SJSA1 (cell line): ENCODE measurements around the gene NR2F1-AS1. TPM values are rescaled to one million over a fixed set of nuclear protein-coding genes. Genes with fewer than 3 reads are reported as not detected.

ENCODE experiments used
- DNase-seq, 2 experiments: peaks; one replicate each; pipeline ENCODE4 v3.0.0-alpha.2; 2015 to 2020; ENCODE audit warnings: low spot score in 2 of 2, low read depth in 1 of 2
- H3K27ac ChIP-seq: fragments of 250-450 bp; sonication (Bioruptor Pico); 2 replicates; pipeline ENCODE4 v1.5.1; 2020; ENCODE audit warnings: mild to moderate bottlenecking, moderate library complexity
- H3K27me3 ChIP-seq: fragments of 250-450 bp; sonication (Bioruptor Pico); replicated peaks from 2 replicates; pipeline ENCODE4 v1.5.1; 2020; ENCODE audit warnings: mild to moderate bottlenecking, moderate library complexity
- H3K36me3 ChIP-seq: fragments of 250-450 bp; sonication (Bioruptor Pico); 2 replicates; pipeline ENCODE4 v1.5.1; 2020; ENCODE audit warnings: mild to moderate bottlenecking
- H3K4me1 ChIP-seq: fragments of 250-450 bp; sonication (Bioruptor Pico); replicated peaks from 2 replicates; pipeline ENCODE4 v1.6.1; 2021; ENCODE audit warnings: mild to moderate bottlenecking
- H3K4me3 ChIP-seq: fragments of 250-450 bp; sonication (Bioruptor Pico); 2 replicates; pipeline ENCODE4 v1.5.1; 2020; ENCODE audit warnings: mild to moderate bottlenecking
- H3K9me3 ChIP-seq: fragments of 250-450 bp; sonication (Bioruptor Pico); replicated peaks from 2 replicates; pipeline ENCODE4 v1.5.1; 2020; ENCODE audit warnings: mild to moderate bottlenecking
- total RNA-seq: library from RNA; depleted of rRNA; stranded (reverse); fragments of >200 nt; shearing (Covaris generic); gene quantifications from 2 replicates; pipeline ENCODE4 v1.2.3, GENCODE V29; 2014

The NR2F1-AS1 gene
- total RNA-seq, 1 experiment from 2014 or later = 9.2 TPM

GRCh38 chr5:93417490-93417889, 163.5 kb downstream of the NR2F1-AS1 start:
- Histone ChIP-seq H3K4me1 (no peaks in the 10 kb centered on the region), H3K9me3 (no peaks in the 10 kb centered on the region), H3K27me3 (no peaks in the 10 kb centered on the region), H3K36me3 (no peaks in the 10 kb centered on the region), H3K4me3 (no peak overlapping the region), H3K27ac (no peak overlapping the region)
- DNase-seq = no peak

GRCh38 chr5:93415819-93416218, 165.2 kb downstream of the NR2F1-AS1 start:
- Histone ChIP-seq H3K27ac (no peak overlapping the region), H3K27me3 (no peaks in the 10 kb centered on the region), H3K36me3 (no peaks in the 10 kb centered on the region), H3K4me1 (no peaks in the 10 kb centered on the region), H3K9me3 (no peaks in the 10 kb centered on the region), H3K4me3 (no peak overlapping the region)
- no peak for DNase-seq

DNA sequence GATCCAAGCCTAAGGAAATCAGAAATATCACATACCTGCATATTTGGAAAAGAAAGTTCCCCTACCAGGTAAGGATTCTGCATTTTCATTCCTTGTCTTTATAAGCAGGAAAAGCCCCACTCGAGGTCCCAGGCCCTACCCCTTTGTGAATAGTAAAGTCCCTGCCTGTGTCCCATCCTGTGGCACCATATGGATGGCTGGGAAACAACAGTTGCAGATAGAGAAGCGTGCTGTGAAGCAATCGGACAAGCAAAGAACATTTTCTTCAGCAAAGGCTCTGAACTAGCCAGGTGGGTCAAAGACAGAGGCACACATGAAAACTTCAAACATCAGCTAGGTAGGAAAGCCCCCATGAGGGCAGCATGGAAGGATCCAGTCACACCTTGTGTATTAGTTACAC, 169.3 kb downstream of the NR2F1-AS1 start:
- Histone ChIP-seq H3K4me1 (peaks cover 8% of the 10 kb centered on the region), H3K36me3 (no peaks in the 10 kb centered on the region), H3K9me3 (no peaks in the 10 kb centered on the region), H3K27me3 (no peaks in the 10 kb centered on the region), H3K4me3 (no peak overlapping the region), H3K27ac (no peak overlapping the region)
- no peak for DNase-seq

GRCh38 chr5:93409691-93410090, 171.3 kb downstream of the NR2F1-AS1 start:
- Histone ChIP-seq H3K4me3 (no peak overlapping the region), H3K36me3 (no peaks in the 10 kb centered on the region), H3K4me1 (peaks cover 8% of the 10 kb centered on the region), H3K27ac (no peak overlapping the region), H3K27me3 (no peaks in the 10 kb centered on the region), H3K9me3 (no peaks in the 10 kb centered on the region)
- no peak for DNase-seq

DNA sequence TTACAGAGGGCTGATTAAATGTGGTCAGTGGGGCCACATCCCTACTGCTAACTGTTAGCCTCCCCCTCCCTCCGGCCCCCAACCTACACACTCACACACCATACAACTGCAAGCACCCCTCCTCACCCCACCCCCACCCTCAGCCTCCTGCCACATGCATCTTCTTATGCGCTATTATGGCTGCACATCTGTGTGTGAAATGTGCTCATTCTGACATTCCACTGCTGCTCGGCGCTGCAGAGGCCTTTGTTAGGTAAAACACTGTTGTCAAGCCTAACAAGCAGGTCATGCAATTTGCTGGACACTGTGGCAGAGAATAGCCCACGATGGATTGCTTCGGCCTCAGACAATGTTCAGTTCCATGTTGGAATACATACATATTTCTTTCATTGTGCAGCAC, 173.6 kb downstream of the NR2F1-AS1 start:
- Histone ChIP-seq H3K36me3 (no peaks in the 10 kb centered on the region), H3K9me3 (no peaks in the 10 kb centered on the region), H3K27me3 (no peaks in the 10 kb centered on the region; the same call in 1 of the 2 replicates), H3K4me1 (peaks cover 8% of the 10 kb centered on the region), H3K4me3 (no peak overlapping the region), H3K27ac (no peak overlapping the region)
- DNase-seq = peak in 1 of 2 experiments; percentile 1

DNA sequence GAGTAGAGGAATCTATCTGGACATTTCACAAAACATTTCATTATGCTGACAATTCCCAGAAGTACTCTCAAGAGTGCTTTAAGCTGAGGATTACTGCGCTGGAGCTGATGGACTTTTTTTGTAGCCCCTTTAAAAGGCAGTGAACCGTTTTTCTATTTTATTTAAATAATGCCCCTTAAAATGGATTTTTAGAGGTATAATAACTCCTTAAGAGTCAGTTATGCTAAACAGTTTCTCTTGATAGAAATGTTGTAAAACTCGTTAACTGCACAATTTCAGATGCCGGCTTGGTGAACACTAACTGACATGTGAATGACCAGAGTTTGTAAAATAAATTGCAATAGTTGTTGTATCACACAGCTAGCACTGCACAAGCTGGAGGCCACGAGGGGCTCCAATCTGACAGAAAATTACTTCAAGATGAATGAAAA, 174.0 kb downstream of the NR2F1-AS1 start:
- Histone ChIP-seq H3K4me1 (peaks cover 8% of the 10 kb centered on the region), H3K9me3 (no peaks in the 10 kb centered on the region), H3K4me3 (no peak overlapping the region), H3K27me3 (no peaks in the 10 kb centered on the region; the same call in 1 of the 2 replicates), H3K36me3 (no peaks in the 10 kb centered on the region), H3K27ac (no peak overlapping the region)
- peak in 1 of 2 experiments; percentile 4 for DNase-seq

DNA sequence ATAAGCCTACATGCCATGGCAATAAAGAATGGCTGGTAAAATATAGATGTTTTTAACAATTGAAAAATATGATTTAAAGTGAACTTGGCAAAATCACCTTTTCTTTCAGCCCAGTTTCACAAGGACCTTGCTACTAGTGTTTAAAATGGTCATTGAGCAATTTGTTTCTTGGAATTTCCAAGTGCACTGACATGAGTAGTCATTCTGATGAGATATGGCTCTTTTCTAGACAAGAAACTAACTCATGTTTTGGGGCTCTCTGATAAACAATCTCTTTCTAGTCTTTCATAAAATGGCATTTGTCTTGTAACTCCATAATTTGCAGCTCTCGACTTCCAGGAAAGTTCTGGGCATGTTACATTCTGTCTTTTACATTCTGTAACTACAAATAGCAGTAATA, 176.8 kb downstream of the NR2F1-AS1 start:
- H3K4me3 ChIP-seq = no peak overlapping the region
- no peak for DNase-seq
- H3K27ac ChIP-seq = no peak overlapping the region
- H3K36me3 ChIP-seq = no peaks in the 10 kb centered on the region
- no peaks in the 10 kb centered on the region for H3K9me3 ChIP-seq
- H3K27me3 ChIP-seq = no peaks in the 10 kb centered on the region; the same call in 1 of the 2 replicates
- H3K4me1 ChIP-seq = peaks cover 8% of the 10 kb centered on the region

GRCh38 chr5:93403141-93403928, 177.7 kb downstream of the NR2F1-AS1 start:
- Histone ChIP-seq H3K4me3 (no peak overlapping the region), H3K9me3 (no peaks in the 10 kb centered on the region), H3K4me1 (peaks cover 8% of the 10 kb centered on the region), H3K27me3 (no peaks in the 10 kb centered on the region; the same call in 1 of the 2 replicates), H3K36me3 (no peaks in the 10 kb centered on the region), H3K27ac (no peak overlapping the region)
- DNase-seq = no peak

DNA sequence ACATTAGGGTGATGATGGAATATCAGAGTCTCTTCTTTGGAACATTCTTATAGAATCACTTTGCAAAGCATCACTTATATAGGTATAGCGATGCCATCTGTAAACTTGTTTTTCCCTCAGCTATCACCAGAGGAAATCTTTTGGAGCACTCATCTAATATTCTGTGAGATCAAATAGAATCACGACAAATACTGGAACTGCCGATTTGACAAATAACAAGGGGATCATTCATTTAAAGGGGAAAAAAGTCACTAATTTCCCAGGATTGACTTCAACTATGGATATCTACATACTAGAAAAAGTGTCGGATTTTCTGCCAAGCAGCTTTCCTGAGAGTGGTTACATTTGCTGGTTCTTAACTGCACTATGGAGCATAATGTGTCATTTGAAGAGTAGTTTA, 178.6 kb downstream of the NR2F1-AS1 start:
- H3K4me1 ChIP-seq = 0 out of 2 replicates have a peak, but pooled peaks cover 5% of the 10 kb centered on the region
- H3K27ac ChIP-seq = no peak overlapping the region
- no peaks in the 10 kb centered on the region for H3K9me3 ChIP-seq
- no peak overlapping the region for H3K4me3 ChIP-seq
- no peaks in the 10 kb centered on the region; the same call in 1 of the 2 replicates for H3K27me3 ChIP-seq
- H3K36me3 ChIP-seq = no peaks in the 10 kb centered on the region
- DNase-seq = no peak

DNA sequence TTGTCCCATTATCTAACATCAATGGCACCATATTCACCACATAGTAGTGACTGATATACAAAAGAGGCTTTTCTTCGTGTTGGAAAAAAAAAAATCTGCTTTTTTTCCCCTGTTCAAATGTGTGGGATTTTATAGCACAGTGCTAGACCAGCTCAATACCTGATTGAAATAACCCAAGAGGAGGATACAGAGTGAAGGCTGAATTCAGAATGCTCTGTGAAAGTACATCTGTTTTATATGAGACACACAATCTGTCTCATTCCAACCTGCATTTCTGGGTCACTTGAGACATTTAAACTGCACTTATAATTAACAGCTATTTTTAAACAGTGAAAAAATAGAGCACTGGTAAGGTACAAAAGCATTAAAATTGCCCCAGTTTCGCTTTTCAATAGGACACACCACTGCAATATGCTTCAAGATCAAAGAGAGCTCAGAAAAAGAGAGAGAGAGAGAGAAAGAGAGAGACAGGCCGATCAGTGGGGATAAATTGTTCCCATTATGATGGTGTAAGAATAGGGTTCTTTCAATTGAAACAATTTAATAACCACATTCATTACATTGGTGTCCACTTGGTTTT, 179.3 kb downstream of the NR2F1-AS1 start:
- no peaks in the 10 kb centered on the region; the same call in 1 of the 2 replicates for H3K27me3 ChIP-seq
- no peaks in the 10 kb centered on the region for H3K9me3 ChIP-seq
- no peak overlapping the region for H3K27ac ChIP-seq
- H3K4me1 ChIP-seq = no peaks in the 10 kb centered on the region
- no peaks in the 10 kb centered on the region for H3K36me3 ChIP-seq
- DNase-seq = no peak
- no peak overlapping the region for H3K4me3 ChIP-seq

DNA sequence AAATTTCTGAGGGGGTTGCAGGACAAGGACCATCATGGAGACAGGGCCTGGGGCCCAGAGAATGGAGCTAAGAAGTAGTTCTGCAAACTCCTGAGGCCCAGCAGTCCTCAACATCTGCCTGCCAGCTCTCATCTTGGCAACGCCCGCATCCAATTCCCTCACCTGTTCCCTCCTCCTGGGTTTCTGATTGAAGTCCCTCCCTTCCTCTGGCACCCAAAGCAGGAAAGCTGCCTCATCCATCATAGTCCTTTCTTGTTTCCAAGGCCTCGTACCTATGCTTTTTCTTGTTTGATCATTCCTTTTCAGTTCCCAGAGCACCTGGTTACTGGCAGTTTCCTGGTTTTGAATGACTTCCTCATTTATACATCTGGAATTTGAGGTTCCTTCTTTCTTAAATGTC, 181.3 kb downstream of the NR2F1-AS1 start:
- Histone ChIP-seq H3K27me3 (no peaks in the 10 kb centered on the region; the same call in 1 of the 2 replicates), H3K4me3 (no peak overlapping the region), H3K4me1 (no peaks in the 10 kb centered on the region), H3K9me3 (no peaks in the 10 kb centered on the region), H3K36me3 (no peaks in the 10 kb centered on the region), H3K27ac (no peak overlapping the region)
- no peak for DNase-seq

- no peaks in the 10 kb centered on the region for H3K9me3 ChIP-seq
- no peak overlapping the region for H3K4me3 ChIP-seq
- H3K27me3 ChIP-seq = no peaks in the 10 kb centered on the region
- no peaks in the 10 kb centered on the region for H3K4me1 ChIP-seq
- DNase-seq = no peak
- no peaks in the 10 kb centered on the region for H3K36me3 ChIP-seq
- H3K27ac ChIP-seq = no peak overlapping the region
Observed at GRCh38 chr5:93395971-93396379, 185.0 kb downstream of the NR2F1-AS1 start.

DNA sequence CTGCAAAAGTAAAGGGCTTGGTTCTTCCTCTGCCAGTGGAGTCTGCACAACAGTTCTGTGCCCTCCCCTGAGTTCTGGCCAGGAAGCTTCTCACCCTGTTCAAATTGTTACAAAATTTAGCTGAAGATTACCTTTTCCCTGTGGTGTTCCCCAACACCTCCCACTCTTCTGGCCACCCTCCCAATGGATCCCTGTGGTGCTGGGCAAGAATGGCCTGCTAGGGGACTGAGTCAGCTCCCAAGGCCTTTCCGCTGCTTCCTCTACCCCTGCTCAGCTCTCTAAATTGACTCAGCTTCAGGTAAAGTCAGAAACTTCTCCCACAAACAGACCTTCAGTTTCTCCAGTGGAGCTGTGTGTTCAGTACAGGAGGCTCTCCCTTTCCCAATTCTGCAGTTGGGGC, 186.0 kb downstream of the NR2F1-AS1 start:
- H3K36me3 ChIP-seq = no peaks in the 10 kb centered on the region
- no peaks in the 10 kb centered on the region for H3K9me3 ChIP-seq
- no peak for DNase-seq
- no peaks in the 10 kb centered on the region for H3K27me3 ChIP-seq
- no peak overlapping the region for H3K4me3 ChIP-seq
- no peak overlapping the region for H3K27ac ChIP-seq
- no peaks in the 10 kb centered on the region for H3K4me1 ChIP-seq

DNA sequence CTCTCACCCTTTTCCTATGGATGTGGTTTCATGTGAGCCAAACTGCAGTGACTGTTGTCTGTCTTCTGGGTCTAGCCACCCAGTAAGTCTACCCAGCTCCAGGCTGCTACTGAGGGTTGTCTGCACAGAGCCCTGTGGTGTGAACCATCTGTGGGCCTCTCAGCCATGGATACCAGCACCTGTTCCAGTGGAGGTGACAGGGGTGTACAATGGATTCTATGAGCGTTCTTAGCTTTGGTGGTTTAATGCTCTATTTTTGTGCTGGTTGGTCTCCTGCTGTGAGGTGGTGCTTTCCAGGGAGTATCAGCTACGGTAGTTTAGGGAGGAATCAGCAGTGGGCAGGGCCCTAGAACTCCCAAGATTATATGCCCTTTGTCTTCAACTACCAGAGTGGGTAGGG, 186.7 kb downstream of the NR2F1-AS1 start:
- no peak overlapping the region for H3K27ac ChIP-seq
- no peak overlapping the region for H3K4me3 ChIP-seq
- no peaks in the 10 kb centered on the region for H3K36me3 ChIP-seq
- H3K4me1 ChIP-seq = no peaks in the 10 kb centered on the region
- no peaks in the 10 kb centered on the region for H3K9me3 ChIP-seq
- H3K27me3 ChIP-seq = no peaks in the 10 kb centered on the region
- no peak for DNase-seq
